Tibial artery (tissue), 4 donors: Measurements from ENCODE around the gene SSR3.

Experiments used
- DNase-seq, 2 donors: peaks; one replicate each; pipeline ENCODE4 v3.0.0-alpha.2; 2019
- H3K27ac ChIP-seq, 2 donors: fragments of 200-600 bp; sonication (generic) in 1 of 2; 1 replicate in 1 of 2; 2 replicates in 1 of 2; pipeline ENCODE4 v1.5.1; 2018 to 2019; ENCODE audit warnings: mild to moderate bottlenecking in 1 of 2
- H3K27me3 ChIP-seq, 2 donors: fragments of 200-600 bp; sonication (generic) in 1 of 2; one replicate each; pipeline versions ENCODE4 v1.5.1 to v1.6.0; 2016 to 2019
- H3K36me3 ChIP-seq, 3 donors: fragments of 200-600 bp; sonication (generic) in 2 of 3; one replicate each; pipeline ENCODE4 v1.5.1; 2016 to 2019; ENCODE audit warnings: mild to moderate bottlenecking in 2 of 3
- H3K4me1 ChIP-seq, 4 donors: fragments of 200-600 bp; sonication (generic) in 2 of 4; 1 replicate in 3 of 4; 2 replicates in 1 of 4; pipeline ENCODE4 v1.5.1; 2016 to 2019
- H3K4me3 ChIP-seq, 2 donors: fragments of 200-600 bp; sonication (generic) in 1 of 2; 1 replicate in 1 of 2; 2 replicates in 1 of 2; pipeline ENCODE4 v1.5.1; 2018 to 2019; ENCODE audit warnings: mild to moderate bottlenecking in 2 of 2
- H3K9me3 ChIP-seq, 3 donors: fragments of 200-600 bp; sonication (generic) in 1 of 3; one replicate each; pipeline ENCODE4 v1.5.1; 2016 to 2019
- intact Hi-C: fragments of 100-400 bp; cut with DNase I; formaldehyde crosslinking; loops from one replicate; pipeline ENCODE4 v1.15.0; 2023; ENCODE audit warnings: low total_unique reads
- TF ChIP-seq, protein P1 (sequence below), 2 experiments: fragments of 200-600 bp in 1 of 2; fragments of 450-650 bp in 1 of 2; IDR thresholded peaks; one replicate each; pipeline ENCODE4 v1.5.1; 2017 to 2019; ENCODE audit warnings: antibody characterized with exemption in 2 of 2, mild to moderate bottlenecking in 1 of 2, moderate library complexity in 1 of 2

The SSR3 gene

GRCh38 chr3:156539051-156539450 is 15.9 kb downstream of the SSR3 start:
- Histone ChIP-seq H3K4me1 (peaks cover 0 to 46% (median 35%) of the 10 kb centered on the region in 4 donors), H3K27ac (peak overlapping the region in 1 of 2 donors; percentile 43), H3K4me3 (no peak overlapping the region), H3K36me3 (peaks cover 18 to 22% (median 21%) of the 10 kb centered on the region in 3 donors), H3K9me3 (no peaks in the 10 kb centered on the region), H3K27me3 (no peaks in the 10 kb centered on the region)
- TF ChIP-seq, protein P1, sequence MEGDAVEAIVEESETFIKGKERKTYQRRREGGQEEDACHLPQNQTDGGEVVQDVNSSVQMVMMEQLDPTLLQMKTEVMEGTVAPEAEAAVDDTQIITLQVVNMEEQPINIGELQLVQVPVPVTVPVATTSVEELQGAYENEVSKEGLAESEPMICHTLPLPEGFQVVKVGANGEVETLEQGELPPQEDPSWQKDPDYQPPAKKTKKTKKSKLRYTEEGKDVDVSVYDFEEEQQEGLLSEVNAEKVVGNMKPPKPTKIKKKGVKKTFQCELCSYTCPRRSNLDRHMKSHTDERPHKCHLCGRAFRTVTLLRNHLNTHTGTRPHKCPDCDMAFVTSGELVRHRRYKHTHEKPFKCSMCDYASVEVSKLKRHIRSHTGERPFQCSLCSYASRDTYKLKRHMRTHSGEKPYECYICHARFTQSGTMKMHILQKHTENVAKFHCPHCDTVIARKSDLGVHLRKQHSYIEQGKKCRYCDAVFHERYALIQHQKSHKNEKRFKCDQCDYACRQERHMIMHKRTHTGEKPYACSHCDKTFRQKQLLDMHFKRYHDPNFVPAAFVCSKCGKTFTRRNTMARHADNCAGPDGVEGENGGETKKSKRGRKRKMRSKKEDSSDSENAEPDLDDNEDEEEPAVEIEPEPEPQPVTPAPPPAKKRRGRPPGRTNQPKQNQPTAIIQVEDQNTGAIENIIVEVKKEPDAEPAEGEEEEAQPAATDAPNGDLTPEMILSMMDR (IDR thresholded peaks at IDR 0.05) = no peak
- DNase-seq = no peak
- intact Hi-C loops = loop anchor here (5.0 kb wide), 1 partner anchor 543 kb away; no protein-coding TSS in a partner anchor

- Histone ChIP-seq H3K4me3 (no peak overlapping the region), H3K27me3 (no peaks in the 10 kb centered on the region), H3K36me3 (peaks cover 6 to 27% (median 17%) of the 10 kb centered on the region in 3 donors), H3K9me3 (no peaks in the 10 kb centered on the region), H3K4me1 (peaks cover 0 to 23% (median 15%) of the 10 kb centered on the region in 4 donors), H3K27ac (no peak overlapping the region)
- intact Hi-C loops = loop anchor here (5.0 kb wide), 1 partner anchor 546 kb away; no protein-coding TSS in a partner anchor
- DNase-seq = no peak
- TF ChIP-seq, protein P1 (IDR thresholded peaks at IDR 0.05) = no peak
Measured at GRCh38 chr3:156536524-156537316, 18.2 kb downstream of the SSR3 start.

DNA sequence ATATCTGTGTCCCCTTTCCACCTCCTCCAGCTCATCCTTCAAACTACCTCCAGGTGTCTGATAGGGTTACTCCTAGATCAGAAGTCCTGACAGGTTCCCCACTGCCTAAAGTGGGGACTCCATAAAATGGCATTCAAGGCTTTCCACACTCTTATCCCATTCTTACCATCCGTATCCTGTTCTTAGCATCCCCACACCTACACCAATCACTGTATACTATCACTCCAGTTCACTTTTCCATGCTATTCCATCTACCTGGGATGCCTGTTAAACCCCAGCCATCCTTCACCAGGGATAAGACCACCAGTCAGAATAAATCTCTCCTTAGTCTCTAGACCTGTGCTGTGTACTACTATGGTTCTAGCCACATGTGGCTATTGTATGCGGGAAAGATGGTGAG is 19.1 kb downstream of the SSR3 start:
- no peaks in the 10 kb centered on the region for H3K9me3 ChIP-seq
- TF ChIP-seq, protein P1 (IDR thresholded peaks at IDR 0.05) = no peak
- no peak overlapping the region for H3K4me3 ChIP-seq

DNA sequence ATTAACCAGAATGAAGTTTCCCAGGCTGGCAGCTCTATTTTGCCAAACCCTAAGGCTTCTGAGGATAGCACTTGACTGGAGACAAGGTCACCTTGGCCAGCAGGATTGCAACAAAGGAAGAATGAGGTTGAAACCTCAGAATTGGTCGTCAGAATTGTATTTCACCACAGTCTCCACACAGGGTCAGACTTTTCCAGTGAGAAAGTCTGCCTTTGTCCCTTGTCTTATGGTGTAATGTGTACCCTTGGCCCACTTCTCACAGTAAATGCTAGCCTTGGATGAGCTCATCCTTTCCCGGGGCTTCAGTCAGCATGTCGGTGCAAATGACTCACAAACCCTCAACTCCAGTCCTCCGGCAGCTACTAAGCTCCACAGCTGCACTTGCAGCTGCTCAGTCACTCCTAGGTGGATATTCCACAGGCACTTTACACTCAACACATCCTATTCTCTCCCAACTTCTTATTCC is 19.7 kb downstream of the SSR3 start:
- Histone ChIP-seq H3K4me3 (no peak overlapping the region), H3K9me3 (no peaks in the 10 kb centered on the region), H3K27me3 (no peaks in the 10 kb centered on the region), H3K27ac (peak overlapping the region; percentile 46 to 69), H3K4me1 (peaks cover 0 to 13% (median 9%) of the 10 kb centered on the region in 4 donors), H3K36me3 (peaks cover 10 to 39% (median 31%) of the 10 kb centered on the region in 3 donors)
- TF ChIP-seq, protein P1 (IDR thresholded peaks at IDR 0.05) = peak; percentile 31 to 48
- peak; percentile 80 to 83 for DNase-seq
- intact Hi-C loops = loop anchor here (5.0 kb wide), 1 partner anchor 547 kb away; no protein-coding TSS in a partner anchor

More for the DNA sequence above, 19.1 kb downstream of the SSR3 start:
- Histone ChIP-seq H3K4me1 (peaks cover 0 to 14% (median 9%) of the 10 kb centered on the region in 4 donors), H3K27me3 (no peaks in the 10 kb centered on the region), H3K27ac (peak overlapping the region; percentile 46 to 69), H3K36me3 (peaks cover 10 to 33% (median 25%) of the 10 kb centered on the region in 3 donors)
- intact Hi-C loops = loop anchor here (5.0 kb wide), 1 partner anchor 547 kb away; no protein-coding TSS in a partner anchor
- DNase-seq = no peak

DNA sequence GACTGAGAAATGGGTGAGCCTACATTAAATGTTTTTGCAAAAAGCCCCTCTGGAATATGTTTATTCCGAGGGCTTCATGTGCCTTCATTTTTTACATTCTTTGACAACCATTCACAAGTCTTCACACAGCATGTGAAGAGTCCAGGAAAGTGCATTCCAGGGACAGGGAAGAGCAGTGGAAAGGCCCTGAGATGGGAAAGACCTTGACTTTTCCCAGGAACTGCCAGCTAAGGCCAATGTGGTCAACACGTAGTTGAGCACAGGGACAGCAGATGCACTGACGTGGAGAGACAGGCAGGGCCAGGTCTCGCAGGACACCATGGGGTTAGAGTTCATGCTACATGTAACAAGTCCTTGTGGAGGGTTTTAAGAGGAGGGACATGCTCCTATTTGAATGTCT is 21.7 kb downstream of the SSR3 start:
- Histone ChIP-seq H3K27ac (peak overlapping the region in 1 of 2 donors; percentile 6), H3K36me3 (peaks cover 12 to 44% (median 24%) of the 10 kb centered on the region in 3 donors), H3K27me3 (no peaks in the 10 kb centered on the region), H3K4me1 (peaks cover 0 to 13% (median 9%) of the 10 kb centered on the region in 4 donors), H3K4me3 (no peak overlapping the region), H3K9me3 (no peaks in the 10 kb centered on the region)
- no peak for DNase-seq
- TF ChIP-seq, protein P1 (IDR thresholded peaks at IDR 0.05) = no peak
- intact Hi-C loops = no loop called here
